ENCODE results near the gene EPDR1.

EPDR1 gene

GRCh38 chr7:37974711-37975110 lies 54.3 kb downstream of the EPDR1 start:
- H3K4me1 ChIP-seq = no peaks in the 10 kb centered on the region
- H3K9me3 ChIP-seq = no peaks in the 10 kb centered on the region
- TF ChIP-seq, protein P1, sequence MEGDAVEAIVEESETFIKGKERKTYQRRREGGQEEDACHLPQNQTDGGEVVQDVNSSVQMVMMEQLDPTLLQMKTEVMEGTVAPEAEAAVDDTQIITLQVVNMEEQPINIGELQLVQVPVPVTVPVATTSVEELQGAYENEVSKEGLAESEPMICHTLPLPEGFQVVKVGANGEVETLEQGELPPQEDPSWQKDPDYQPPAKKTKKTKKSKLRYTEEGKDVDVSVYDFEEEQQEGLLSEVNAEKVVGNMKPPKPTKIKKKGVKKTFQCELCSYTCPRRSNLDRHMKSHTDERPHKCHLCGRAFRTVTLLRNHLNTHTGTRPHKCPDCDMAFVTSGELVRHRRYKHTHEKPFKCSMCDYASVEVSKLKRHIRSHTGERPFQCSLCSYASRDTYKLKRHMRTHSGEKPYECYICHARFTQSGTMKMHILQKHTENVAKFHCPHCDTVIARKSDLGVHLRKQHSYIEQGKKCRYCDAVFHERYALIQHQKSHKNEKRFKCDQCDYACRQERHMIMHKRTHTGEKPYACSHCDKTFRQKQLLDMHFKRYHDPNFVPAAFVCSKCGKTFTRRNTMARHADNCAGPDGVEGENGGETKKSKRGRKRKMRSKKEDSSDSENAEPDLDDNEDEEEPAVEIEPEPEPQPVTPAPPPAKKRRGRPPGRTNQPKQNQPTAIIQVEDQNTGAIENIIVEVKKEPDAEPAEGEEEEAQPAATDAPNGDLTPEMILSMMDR (IDR thresholded peaks at IDR 0.05; ENCODE audit: low read depth, low read length) = no peak
- H3K36me3 ChIP-seq = no peaks in the 10 kb centered on the region
- no peak overlapping the region for H3K4me3 ChIP-seq (ENCODE audit: low read depth, low read length)
- no peak for DNase-seq
- H3K27me3 ChIP-seq = no peaks in the 10 kb centered on the region

DNA sequence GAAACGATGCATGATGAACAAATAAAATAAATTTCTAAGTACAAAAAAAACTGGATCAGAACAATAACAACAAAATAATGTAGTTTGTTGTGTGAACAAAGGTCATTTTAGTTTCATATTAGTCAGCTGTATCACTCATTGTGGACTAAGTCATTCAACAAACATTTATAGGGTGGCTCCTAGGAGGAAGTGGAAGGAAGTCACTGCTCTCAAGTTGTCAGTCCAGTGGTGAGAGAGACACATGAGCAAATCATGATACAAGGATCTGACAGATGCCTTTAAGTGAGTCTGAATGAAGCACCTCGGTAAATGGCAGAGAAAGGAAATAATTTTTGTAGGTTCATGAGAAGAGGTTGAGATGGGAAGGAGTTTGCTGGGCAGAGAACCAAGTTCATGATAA lies 56.8 kb downstream of the EPDR1 start:
- Histone ChIP-seq H3K36me3 (no peaks in the 10 kb centered on the region), H3K9me3 (no peaks in the 10 kb centered on the region), H3K4me1 (no peaks in the 10 kb centered on the region), H3K4me3 (ENCODE audit: low read depth, low read length) (no peak overlapping the region), H3K27me3 (no peaks in the 10 kb centered on the region)
- DNase-seq = no peak
- TF ChIP-seq, protein P1 (IDR thresholded peaks at IDR 0.05; ENCODE audit: low read depth, low read length) = no peak

DNA sequence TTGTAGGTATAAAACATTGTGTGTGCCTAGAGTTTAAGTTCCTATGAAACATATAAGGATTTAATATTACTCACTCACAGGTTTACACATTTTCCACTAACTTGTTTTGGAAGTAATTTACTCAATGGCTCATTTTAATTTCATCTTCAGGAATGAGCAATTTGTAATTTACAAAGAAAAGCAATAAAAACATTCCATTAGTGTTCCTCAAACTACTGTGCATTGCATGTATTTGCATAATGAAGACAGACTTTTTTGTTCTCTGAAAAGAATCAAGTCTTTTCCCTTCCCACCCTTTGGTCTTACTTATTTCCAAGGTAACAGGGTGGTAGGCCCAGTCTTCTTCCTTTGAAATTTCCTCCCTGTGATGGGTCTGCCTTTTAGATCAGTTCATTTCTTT lies 61.2 kb downstream of the EPDR1 start:
- Histone ChIP-seq H3K27me3 (no peaks in the 10 kb centered on the region), H3K36me3 (no peaks in the 10 kb centered on the region), H3K9me3 (no peaks in the 10 kb centered on the region), H3K4me1 (no peaks in the 10 kb centered on the region), H3K4me3 (ENCODE audit: low read depth, low read length) (no peak overlapping the region)
- no peak for DNase-seq
- TF ChIP-seq, protein P1 (IDR thresholded peaks at IDR 0.05; ENCODE audit: low read depth, low read length) = no peak

DNA sequence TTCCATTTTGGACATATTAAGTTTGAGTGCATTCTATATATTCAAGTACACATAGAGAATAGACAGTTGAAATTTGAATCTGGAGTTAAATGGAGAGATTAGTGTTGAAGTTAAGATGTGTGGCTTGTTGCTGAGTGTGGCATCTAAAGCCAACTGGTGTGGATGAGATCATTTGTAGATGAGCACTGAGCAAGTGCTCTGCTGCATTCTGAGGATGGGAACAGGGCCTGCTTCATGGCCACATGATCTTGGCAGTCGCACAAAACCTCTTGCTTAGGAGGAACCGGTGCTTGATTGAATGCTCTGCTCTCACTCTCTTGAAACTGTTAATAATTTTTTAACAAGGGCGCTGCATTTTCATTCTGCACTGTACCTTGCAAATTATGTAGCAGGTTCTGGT lies 62.0 kb downstream of the EPDR1 start:
- no peaks in the 10 kb centered on the region for H3K36me3 ChIP-seq
- H3K4me3 ChIP-seq (ENCODE audit: low read depth, low read length) = no peak overlapping the region
- DNase-seq = no peak
- no peaks in the 10 kb centered on the region for H3K9me3 ChIP-seq
- no peaks in the 10 kb centered on the region for H3K4me1 ChIP-seq
- no peaks in the 10 kb centered on the region for H3K27me3 ChIP-seq
- TF ChIP-seq, protein P1 (IDR thresholded peaks at IDR 0.05; ENCODE audit: low read depth, low read length) = no peak

- TF ChIP-seq, protein P1 (IDR thresholded peaks at IDR 0.05; ENCODE audit: low read depth, low read length) = no peak
- H3K9me3 ChIP-seq = no peaks in the 10 kb centered on the region
- no peaks in the 10 kb centered on the region for H3K4me1 ChIP-seq
- no peak overlapping the region for H3K4me3 ChIP-seq (ENCODE audit: low read depth, low read length)
- H3K36me3 ChIP-seq = no peaks in the 10 kb centered on the region
- no peaks in the 10 kb centered on the region for H3K27me3 ChIP-seq
- DNase-seq = no peak
Observed at GRCh38 chr7:37984750-37985390, 64.4 kb downstream of the EPDR1 start.

- Histone ChIP-seq H3K9me3 (no peaks in the 10 kb centered on the region), H3K27me3 (no peaks in the 10 kb centered on the region), H3K36me3 (no peaks in the 10 kb centered on the region), H3K4me1 (no peaks in the 10 kb centered on the region), H3K4me3 (ENCODE audit: low read depth, low read length) (no peak overlapping the region)
- TF ChIP-seq, protein P1 (IDR thresholded peaks at IDR 0.05; ENCODE audit: low read depth, low read length) = no peak
- no peak for DNase-seq
Observed at GRCh38 chr7:37986908-37987330, 66.5 kb downstream of the EPDR1 start.

All from BE2C (cell line).